GM12872 (cell line): ENCODE measurements around the gene UNG.

Source experiments
- CTCF ChIP-seq: IDR thresholded peaks from 3 replicates; pipeline ENCODE4 v1.5.1; 2011; ENCODE audit warnings: low read depth, mild to moderate bottlenecking, low read length, moderate library complexity; ENCODE audit not compliant: insufficient read depth

Gene UNG

GRCh38 chr12:109097435-109098182 is at the start of gene UNG:
Gene UNG, plus strand, starts transcription at chr12:109097597. Its CDS starts 83 bp downstream, at chr12:109097680.
- TF ChIP-seq CTCF: no peak

DNA sequence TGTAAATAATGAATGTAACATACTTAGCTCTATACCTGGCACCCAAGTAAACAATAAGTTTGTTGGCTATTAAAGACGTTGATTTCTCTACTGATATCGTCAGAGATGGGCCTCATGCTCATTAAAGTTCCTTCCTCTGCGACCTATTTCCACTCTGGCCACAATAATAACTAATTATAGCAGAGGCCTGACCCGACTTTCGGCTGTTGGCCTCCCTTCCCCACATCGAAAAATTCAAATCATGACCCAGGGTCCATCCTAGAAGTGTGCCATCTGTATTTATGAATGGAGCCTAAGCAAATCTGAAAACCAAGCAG is 45.3 kb upstream of the UNG start:
- TF ChIP-seq CTCF: no peak

DNA sequence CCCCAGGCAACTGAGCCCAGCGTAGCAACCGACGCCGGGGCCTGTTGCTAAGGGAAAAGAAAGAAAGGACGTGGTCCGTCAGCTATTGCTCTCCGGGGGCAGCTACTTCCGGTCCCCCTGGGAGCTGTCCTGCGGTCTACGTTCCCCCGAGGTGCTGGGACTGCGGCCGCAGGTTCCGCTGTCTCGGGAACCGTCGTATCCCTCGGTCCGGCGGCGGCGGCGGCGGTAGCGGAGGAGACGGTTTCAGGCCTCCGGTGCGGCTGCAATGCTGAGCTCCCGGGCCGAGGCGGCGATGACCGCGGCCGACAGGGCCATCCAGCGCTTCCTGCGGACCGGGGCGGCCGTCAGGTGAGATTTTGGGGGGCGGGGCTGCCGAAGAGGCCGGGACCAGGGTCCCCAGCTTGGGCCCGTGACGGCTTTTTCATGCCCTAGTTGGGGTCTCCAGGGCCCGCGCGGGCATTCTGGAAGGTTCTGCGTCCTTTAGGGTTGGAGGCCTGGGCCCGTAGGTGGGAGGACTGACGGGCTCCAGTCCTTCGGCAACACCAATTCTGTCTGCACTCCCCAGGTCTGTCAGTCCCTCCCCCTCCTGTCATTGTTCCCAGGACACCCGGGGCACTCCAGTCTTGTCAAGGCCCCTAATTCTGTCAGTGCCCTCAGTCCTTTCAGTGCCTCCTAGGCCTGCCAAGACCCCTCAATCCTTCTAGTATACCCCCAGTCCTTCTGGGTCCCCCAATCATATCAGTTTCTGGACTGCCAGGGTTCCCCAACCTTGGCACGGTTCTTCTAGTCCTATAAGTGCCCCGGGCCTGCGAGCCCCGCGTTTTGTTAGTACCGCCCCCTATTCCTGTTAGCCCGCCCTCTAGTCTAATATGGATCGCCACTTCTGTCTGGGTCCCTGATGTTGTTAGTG is 44.7 kb upstream of the UNG start, which contains the start of gene USP30:
Gene USP30, plus strand, starts transcription at position 163 of the 910 bp plus-strand sequence. Its CDS starts 103 bp downstream, at position 266.
- no peak for TF ChIP-seq CTCF

DNA sequence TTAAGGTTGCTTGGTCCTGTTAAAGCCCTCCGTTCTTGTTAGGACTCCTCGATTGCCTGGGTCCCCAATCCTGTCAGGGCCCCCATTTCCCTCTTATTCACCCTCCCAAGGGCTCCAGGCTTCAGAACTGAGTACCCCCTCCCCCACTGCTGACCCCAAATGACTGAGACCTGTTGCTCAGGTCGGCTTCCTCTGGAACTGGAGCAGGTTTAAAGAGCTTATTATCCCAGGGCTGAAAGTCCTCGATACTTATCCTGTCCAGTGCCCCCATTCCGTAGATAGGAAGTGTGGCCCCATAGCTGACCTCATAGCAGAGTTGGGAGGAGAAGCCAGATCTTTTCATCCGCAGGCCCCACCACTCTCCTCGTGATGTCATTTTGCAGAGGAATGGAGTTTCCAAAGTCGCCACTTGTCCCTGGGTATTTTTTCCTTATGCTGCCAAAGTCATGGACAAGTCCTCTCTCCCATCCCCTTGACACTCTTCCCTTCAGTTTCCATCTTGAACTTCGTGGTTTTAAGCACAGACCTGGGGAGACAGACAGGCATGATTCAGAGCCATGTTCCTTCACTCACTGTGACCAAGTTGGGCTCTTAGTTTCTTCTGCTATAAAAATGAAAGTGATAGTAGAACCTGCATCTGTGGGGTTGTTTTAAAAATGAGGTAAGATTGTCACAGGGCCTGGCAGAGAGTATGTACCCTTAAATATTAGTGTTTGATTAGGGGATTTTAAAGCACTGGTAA is 43.8 kb upstream of the UNG start:
- TF ChIP-seq CTCF: no peak

GRCh38 chr12:109054520-109054919 is 42.9 kb upstream of the UNG start:
- no peak for TF ChIP-seq CTCF

DNA sequence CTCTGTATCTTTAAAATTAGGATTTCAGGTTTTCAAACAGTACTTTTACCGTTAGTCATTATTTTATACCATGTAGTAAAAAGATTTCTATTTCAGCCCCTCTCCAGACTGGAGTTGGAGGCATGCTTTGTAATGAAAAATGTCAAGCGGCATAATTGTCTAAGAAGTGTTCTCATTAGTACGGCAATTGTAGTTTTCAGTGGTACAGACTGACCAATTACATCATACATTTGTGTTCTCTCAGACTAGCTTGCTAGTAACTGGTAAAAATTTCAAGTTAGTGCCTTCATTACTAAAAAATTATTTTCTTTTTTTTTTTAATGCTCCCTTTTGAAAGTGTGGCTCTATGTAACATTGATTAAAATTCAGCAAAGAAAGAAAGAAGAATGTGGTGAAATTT is 40.5 kb upstream of the UNG start:
- TF ChIP-seq CTCF: no peak

DNA sequence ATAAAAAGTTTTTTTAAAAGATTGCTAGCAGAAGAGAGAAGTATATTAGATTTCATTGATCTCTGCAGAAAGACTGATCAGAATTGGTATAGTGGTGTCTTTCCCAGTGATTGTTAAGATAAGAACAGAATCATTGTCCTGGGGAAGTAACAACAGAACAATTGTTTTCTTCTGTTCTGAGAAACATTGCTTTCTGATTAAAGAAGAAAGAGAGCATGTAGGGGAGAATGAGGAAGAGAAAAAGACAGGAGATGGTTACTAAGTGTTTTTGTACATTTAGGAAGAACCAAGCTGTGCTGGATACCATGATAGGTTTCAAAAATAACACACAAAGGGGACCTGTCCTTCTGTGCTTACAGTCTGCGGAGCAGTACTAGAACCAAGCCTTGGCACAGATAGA is 40.0 kb upstream of the UNG start:
- no peak for TF ChIP-seq CTCF
